SK-N-SH treated with all-trans-retinoic acid at 6 μM for 48 hours (cell line): ENCODE measurements around the gene SRP14.

Experiments used
- ATAC-seq: fragments of 200-7000 bp; cut with Tn5 transposase; 3 replicates; pipeline ENCODE4 v1.9.1; 2020; ENCODE audit warnings: mild to moderate bottlenecking, moderate library complexity
- ARNTL ChIP-seq: fragments of 450-650 bp; formaldehyde crosslinking; IDR thresholded peaks from 2 replicates; pipeline ENCODE4 v1.5.0; 2020; ENCODE audit warnings: low read depth, mild to moderate bottlenecking, moderate library complexity, borderline replicate concordance
- BACH2 ChIP-seq: fragments of 250-450 bp; sonication (Bioruptor Pico); IDR thresholded peaks from 2 replicates; pipeline ENCODE4 v1.9.0; 2021; ENCODE audit warnings: mild to moderate bottlenecking, borderline replicate concordance
- CSDC2 ChIP-seq: fragments of 250-450 bp; sonication (Bioruptor Pico); IDR thresholded peaks from 2 replicates; pipeline ENCODE4 v1.5.0; 2020; ENCODE audit warnings: mild to moderate bottlenecking, moderate library complexity
- ESRRG ChIP-seq: fragments of 250-450 bp; sonication (Bioruptor Pico); IDR thresholded peaks from 2 replicates; pipeline ENCODE4 v1.6.1; 2021; ENCODE audit warnings: mild to moderate bottlenecking
- GLIS3 ChIP-seq: fragments of 250-450 bp; sonication (Bioruptor Pico); IDR thresholded peaks from 2 replicates; pipeline ENCODE4 v1.5.0; 2020; ENCODE audit warnings: mild to moderate bottlenecking, moderate library complexity
- ISL1 ChIP-seq: fragments of 250-450 bp; sonication (Bioruptor Pico); IDR thresholded peaks from 2 replicates; pipeline ENCODE4 v2.1.2; 2022; ENCODE audit warnings: mild to moderate bottlenecking, moderate library complexity
- OSR1 ChIP-seq: fragments of 250-450 bp; sonication (Bioruptor Pico); IDR thresholded peaks from 2 replicates; pipeline ENCODE4 v1.8.0; 2022; ENCODE audit warnings: moderate library complexity, mild to moderate bottlenecking, inconsistent platforms
- PPARA ChIP-seq: fragments of 250-450 bp; sonication (Bioruptor Pico); IDR thresholded peaks from 2 replicates; pipeline ENCODE4 v1.5.0; 2020; ENCODE audit warnings: mild to moderate bottlenecking, borderline replicate concordance
- RARB ChIP-seq: fragments of 250-450 bp; sonication (Bioruptor Pico); IDR thresholded peaks from 2 replicates; pipeline ENCODE4 v1.8.0; 2021; ENCODE audit warnings: mild to moderate bottlenecking, moderate library complexity
- SNAI2 ChIP-seq: fragments of 250-450 bp; sonication (Bioruptor Pico); IDR thresholded peaks from 2 replicates; pipeline ENCODE4 v1.5.0; 2020; ENCODE audit warnings: mild to moderate bottlenecking, moderate library complexity
- TCF4 ChIP-seq: fragments of 250-450 bp; sonication (Bioruptor Pico); IDR thresholded peaks from 2 replicates; pipeline ENCODE4 v1.8.0; 2021; ENCODE audit warnings: mild to moderate bottlenecking, moderate library complexity, borderline replicate concordance
- TOX ChIP-seq: fragments of 250-450 bp; sonication (Bioruptor Pico); IDR thresholded peaks from 2 replicates; pipeline ENCODE4 v1.8.0; 2021; ENCODE audit warnings: mild to moderate bottlenecking, moderate library complexity, borderline replicate concordance
- ZC3H10 ChIP-seq: fragments of 250-450 bp; sonication (Bioruptor Pico); IDR thresholded peaks from 2 replicates; pipeline ENCODE4 v1.5.1; 2021; ENCODE audit warnings: mild to moderate bottlenecking, moderate library complexity
- ZFP3 ChIP-seq: fragments of 250-450 bp; sonication (Bioruptor Pico); IDR thresholded peaks from 2 replicates; pipeline ENCODE4 v1.5.0; 2020; ENCODE audit warnings: mild to moderate bottlenecking, moderate library complexity
- ZFP30 ChIP-seq: fragments of 450-650 bp; formaldehyde crosslinking; IDR thresholded peaks from 2 replicates; pipeline ENCODE4 v1.5.0; 2022; ENCODE audit warnings: mild to moderate bottlenecking, moderate library complexity
- ZNF565 ChIP-seq: fragments of 450-650 bp; formaldehyde crosslinking; conservative IDR thresholded peaks from 2 replicates; pipeline ENCODE4 v1.5.0; 2020; ENCODE audit warnings: low read depth, mild to moderate bottlenecking, moderate library complexity
- ZNF70 ChIP-seq: fragments of 450-650 bp; formaldehyde crosslinking; IDR thresholded peaks from 2 replicates; pipeline ENCODE4 v1.5.0; 2020; ENCODE audit warnings: mild to moderate bottlenecking, moderate library complexity
- ZNF8 ChIP-seq: fragments of 450-650 bp; formaldehyde crosslinking; IDR thresholded peaks from 2 replicates; pipeline ENCODE4 v1.5.0; 2020; ENCODE audit warnings: mild to moderate bottlenecking, moderate library complexity
- TF ChIP-seq, protein P1 (sequence below): fragments of 250-450 bp; sonication (Bioruptor Pico); IDR thresholded peaks from 2 replicates; pipeline ENCODE4 v1.8.0; 2020; ENCODE audit warnings: mild to moderate bottlenecking, moderate library complexity, borderline replicate concordance
- TF ChIP-seq, protein P2 (sequence below): fragments of 250-450 bp; sonication (Bioruptor Pico); IDR thresholded peaks from 2 replicates; pipeline ENCODE4 v1.8.0; 2021; ENCODE audit warnings: low read depth, mild to moderate bottlenecking, moderate library complexity, borderline replicate concordance
- TF ChIP-seq, protein P3 (sequence below): fragments of 250-450 bp; sonication (Bioruptor Pico); IDR thresholded peaks from 2 replicates; pipeline ENCODE4 v1.5.1; 2020; ENCODE audit warnings: low read depth, mild to moderate bottlenecking, moderate library complexity
- TF ChIP-seq, protein P4 (sequence below): fragments of 250-450 bp; sonication (Bioruptor Pico); IDR thresholded peaks from 2 replicates; pipeline ENCODE4 v1.5.1; 2021; ENCODE audit warnings: mild to moderate bottlenecking, moderate library complexity

SRP14 gene

DNA sequence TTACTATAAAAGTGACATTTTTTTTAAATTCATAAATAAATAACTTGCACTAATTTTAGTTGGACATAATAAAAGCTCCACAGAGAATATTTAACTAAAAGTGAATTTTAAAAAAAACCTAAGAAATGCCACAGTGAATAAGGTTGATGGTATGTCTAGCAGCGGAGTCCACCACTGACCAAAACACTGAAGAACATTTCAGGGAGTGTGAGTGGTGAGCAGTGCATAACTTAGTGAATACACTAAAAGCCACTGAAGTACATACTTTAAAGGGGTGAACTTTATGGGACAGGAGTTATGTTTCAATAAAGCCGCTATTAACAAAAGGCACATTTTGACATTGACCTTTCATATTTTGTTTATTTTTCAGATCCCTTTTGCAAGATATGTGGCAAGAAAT is 32.3 kb downstream of the SRP14 start:
- ATAC-seq: no peak

DNA sequence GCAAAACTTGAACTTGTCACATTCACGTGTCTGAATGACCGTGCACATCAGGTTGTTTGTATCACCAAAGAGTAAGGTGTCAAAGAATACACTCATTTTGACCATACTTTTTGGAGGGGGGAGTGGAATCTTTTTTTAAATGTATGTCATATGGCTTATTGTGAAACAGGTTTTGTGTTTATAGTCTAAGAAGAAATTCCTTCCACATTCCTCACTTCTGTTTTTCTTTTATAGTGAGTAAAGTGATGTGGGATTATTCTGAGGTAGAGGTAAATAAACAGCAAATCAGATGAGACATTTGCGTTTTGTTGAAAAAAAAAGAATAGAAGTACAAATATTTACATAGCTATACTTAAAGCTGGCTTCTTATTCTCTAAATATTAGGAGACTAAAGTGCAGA is 33.0 kb downstream of the SRP14 start:
- no peak for TF ChIP-seq ZFP3 (CRISPR knock-in tag)
- TF ChIP-seq, protein P1, sequence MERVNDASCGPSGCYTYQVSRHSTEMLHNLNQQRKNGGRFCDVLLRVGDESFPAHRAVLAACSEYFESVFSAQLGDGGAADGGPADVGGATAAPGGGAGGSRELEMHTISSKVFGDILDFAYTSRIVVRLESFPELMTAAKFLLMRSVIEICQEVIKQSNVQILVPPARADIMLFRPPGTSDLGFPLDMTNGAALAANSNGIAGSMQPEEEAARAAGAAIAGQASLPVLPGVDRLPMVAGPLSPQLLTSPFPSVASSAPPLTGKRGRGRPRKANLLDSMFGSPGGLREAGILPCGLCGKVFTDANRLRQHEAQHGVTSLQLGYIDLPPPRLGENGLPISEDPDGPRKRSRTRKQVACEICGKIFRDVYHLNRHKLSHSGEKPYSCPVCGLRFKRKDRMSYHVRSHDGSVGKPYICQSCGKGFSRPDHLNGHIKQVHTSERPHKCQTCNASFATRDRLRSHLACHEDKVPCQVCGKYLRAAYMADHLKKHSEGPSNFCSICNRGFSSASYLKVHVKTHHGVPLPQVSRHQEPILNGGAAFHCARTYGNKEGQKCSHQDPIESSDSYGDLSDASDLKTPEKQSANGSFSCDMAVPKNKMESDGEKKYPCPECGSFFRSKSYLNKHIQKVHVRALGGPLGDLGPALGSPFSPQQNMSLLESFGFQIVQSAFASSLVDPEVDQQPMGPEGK (CRISPR knock-in tag): no peak
- no peak for TF ChIP-seq CSDC2 (CRISPR knock-in tag)
- TF ChIP-seq, protein P2, sequence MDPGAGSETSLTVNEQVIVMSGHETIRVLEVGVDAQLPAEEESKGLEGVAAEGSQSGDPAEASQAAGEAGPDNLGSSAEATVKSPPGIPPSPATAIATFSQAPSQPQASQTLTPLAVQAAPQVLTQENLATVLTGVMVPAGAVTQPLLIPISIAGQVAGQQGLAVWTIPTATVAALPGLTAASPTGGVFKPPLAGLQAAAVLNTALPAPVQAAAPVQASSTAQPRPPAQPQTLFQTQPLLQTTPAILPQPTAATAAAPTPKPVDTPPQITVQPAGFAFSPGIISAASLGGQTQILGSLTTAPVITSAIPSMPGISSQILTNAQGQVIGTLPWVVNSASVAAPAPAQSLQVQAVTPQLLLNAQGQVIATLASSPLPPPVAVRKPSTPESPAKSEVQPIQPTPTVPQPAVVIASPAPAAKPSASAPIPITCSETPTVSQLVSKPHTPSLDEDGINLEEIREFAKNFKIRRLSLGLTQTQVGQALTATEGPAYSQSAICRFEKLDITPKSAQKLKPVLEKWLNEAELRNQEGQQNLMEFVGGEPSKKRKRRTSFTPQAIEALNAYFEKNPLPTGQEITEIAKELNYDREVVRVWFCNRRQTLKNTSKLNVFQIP (CRISPR knock-in tag): no peak
- no peak for TF ChIP-seq ZNF565 (CRISPR knock-in tag)
- TF ChIP-seq ZNF8 (CRISPR knock-in tag): no peak
- no peak for TF ChIP-seq PPARA (CRISPR knock-in tag)
- TF ChIP-seq GLIS3 (CRISPR knock-in tag): no peak
- TF ChIP-seq ISL1 (CRISPR knock-in tag): no peak
- TF ChIP-seq ZC3H10: no peak
- TF ChIP-seq, protein P3, sequence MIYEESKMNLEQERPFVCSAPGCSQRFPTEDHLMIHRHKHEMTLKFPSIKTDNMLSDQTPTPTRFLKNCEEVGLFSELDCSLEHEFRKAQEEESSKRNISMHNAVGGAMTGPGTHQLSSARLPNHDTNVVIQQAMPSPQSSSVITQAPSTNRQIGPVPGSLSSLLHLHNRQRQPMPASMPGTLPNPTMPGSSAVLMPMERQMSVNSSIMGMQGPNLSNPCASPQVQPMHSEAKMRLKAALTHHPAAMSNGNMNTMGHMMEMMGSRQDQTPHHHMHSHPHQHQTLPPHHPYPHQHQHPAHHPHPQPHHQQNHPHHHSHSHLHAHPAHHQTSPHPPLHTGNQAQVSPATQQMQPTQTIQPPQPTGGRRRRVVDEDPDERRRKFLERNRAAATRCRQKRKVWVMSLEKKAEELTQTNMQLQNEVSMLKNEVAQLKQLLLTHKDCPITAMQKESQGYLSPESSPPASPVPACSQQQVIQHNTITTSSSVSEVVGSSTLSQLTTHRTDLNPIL (CRISPR knock-in tag): no peak
- TF ChIP-seq OSR1 (CRISPR knock-in tag): no peak
- no peak for TF ChIP-seq BACH2 (CRISPR knock-in tag)
- no peak for TF ChIP-seq ARNTL (CRISPR knock-in tag)
- TF ChIP-seq SNAI2: no peak
- TF ChIP-seq, protein P4, sequence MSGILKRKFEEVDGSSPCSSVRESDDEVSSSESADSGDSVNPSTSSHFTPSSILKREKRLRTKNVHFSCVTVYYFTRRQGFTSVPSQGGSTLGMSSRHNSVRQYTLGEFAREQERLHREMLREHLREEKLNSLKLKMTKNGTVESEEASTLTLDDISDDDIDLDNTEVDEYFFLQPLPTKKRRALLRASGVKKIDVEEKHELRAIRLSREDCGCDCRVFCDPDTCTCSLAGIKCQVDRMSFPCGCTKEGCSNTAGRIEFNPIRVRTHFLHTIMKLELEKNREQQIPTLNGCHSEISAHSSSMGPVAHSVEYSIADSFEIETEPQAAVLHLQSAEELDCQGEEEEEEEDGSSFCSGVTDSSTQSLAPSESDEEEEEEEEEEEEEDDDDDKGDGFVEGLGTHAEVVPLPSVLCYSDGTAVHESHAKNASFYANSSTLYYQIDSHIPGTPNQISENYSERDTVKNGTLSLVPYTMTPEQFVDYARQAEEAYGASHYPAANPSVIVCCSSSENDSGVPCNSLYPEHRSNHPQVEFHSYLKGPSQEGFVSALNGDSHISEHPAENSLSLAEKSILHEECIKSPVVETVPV (CRISPR knock-in tag): no peak
- TF ChIP-seq ZNF70 (CRISPR knock-in tag): no peak
- no peak for TF ChIP-seq ZFP30 (CRISPR knock-in tag)
- ATAC-seq: no peak

More for the DNA sequence above, 32.3 kb downstream of the SRP14 start:
- TF ChIP-seq, protein P4 (CRISPR knock-in tag): no peak
- no peak for TF ChIP-seq ZFP30 (CRISPR knock-in tag)
- TF ChIP-seq ZNF565 (CRISPR knock-in tag): no peak
- TF ChIP-seq, protein P3 (CRISPR knock-in tag): no peak
- no peak for TF ChIP-seq BACH2 (CRISPR knock-in tag)
- TF ChIP-seq RARB (CRISPR knock-in tag): no peak
- TF ChIP-seq, protein P2 (CRISPR knock-in tag): no peak
- TF ChIP-seq, protein P1 (CRISPR knock-in tag): no peak
- TF ChIP-seq ZNF70 (CRISPR knock-in tag): no peak
- no peak for TF ChIP-seq ISL1 (CRISPR knock-in tag)
- TF ChIP-seq PPARA (CRISPR knock-in tag): no peak
- no peak for TF ChIP-seq ESRRG (CRISPR knock-in tag)
- no peak for TF ChIP-seq ARNTL (CRISPR knock-in tag)
- no peak for TF ChIP-seq TOX (CRISPR knock-in tag)
- no peak for TF ChIP-seq ZFP3 (CRISPR knock-in tag)
- no peak for TF ChIP-seq SNAI2
- TF ChIP-seq OSR1 (CRISPR knock-in tag): no peak
- TF ChIP-seq GLIS3 (CRISPR knock-in tag): no peak
- no peak for TF ChIP-seq ZC3H10
- TF ChIP-seq TCF4 (CRISPR knock-in tag): no peak
